Karpas-422 (cell line): ENCODE data around the gene ARHGAP35. TPM values are rescaled to one million over a fixed set of nuclear protein-coding genes. Genes with fewer than 3 reads are reported as not detected.
"Not testable (repeated sequence)": the region's sequence is repeated elsewhere in the genome, so short reads cannot be mapped to it uniquely, and the experiment has no call there.

ENCODE experiments used
- DNase-seq: peaks from one replicate; pipeline ENCODE4 v3.0.0-alpha.2; 2015
- H2AFZ ChIP-seq: fragments of 200-600 bp; sonication (generic); 2 replicates; pipeline ENCODE4 v1.6.1; 2014; ENCODE audit warnings: antibody characterized with exemption, low read length, mixed read lengths
- H3K27ac ChIP-seq: fragments of 200-600 bp; sonication (generic); 2 replicates; pipeline ENCODE4 v1.5.1; 2014; ENCODE audit warnings: mild to moderate bottlenecking, low read length, moderate library complexity
- H3K27me3 ChIP-seq: fragments of 200-600 bp; sonication (generic); 2 replicates; pipeline ENCODE4 v1.6.1; 2014; ENCODE audit warnings: low read length, mixed read lengths
- H3K36me3 ChIP-seq: fragments of 200-600 bp; sonication (generic); 2 replicates; pipeline ENCODE4 v1.6.1; 2014; ENCODE audit warnings: low read length, mixed read lengths; ENCODE audit not compliant: insufficient read depth
- H3K4me1 ChIP-seq: fragments of 200-600 bp; sonication (generic); 2 replicates; pipeline ENCODE4 v1.6.1; 2014; ENCODE audit warnings: mild to moderate bottlenecking, low read length, mixed read lengths
- H3K4me2 ChIP-seq: fragments of 200-600 bp; sonication (generic); 2 replicates; pipeline ENCODE4 v1.6.1; 2014; ENCODE audit warnings: low read length, low read depth, mild to moderate bottlenecking; ENCODE audit not compliant: poor library complexity, severe bottlenecking
- H3K4me3 ChIP-seq: fragments of 200-600 bp; sonication (generic); 2 replicates; pipeline ENCODE4 v1.5.1; 2014; ENCODE audit warnings: mild to moderate bottlenecking, antibody characterized with exemption, low read length, mixed read lengths
- H3K79me2 ChIP-seq: fragments of 200-600 bp; sonication (generic); 2 replicates; pipeline ENCODE4 v1.6.1; 2014; ENCODE audit warnings: mild to moderate bottlenecking, low read length, mixed read lengths
- H3K9ac ChIP-seq: fragments of 200-600 bp; sonication (generic); 2 replicates; pipeline ENCODE4 v1.6.0; 2014; ENCODE audit warnings: low read length
- H3K9me2 ChIP-seq: fragments of 200-600 bp; sonication (generic), shearing (Covaris generic); replicated peaks from 2 replicates; pipeline ENCODE4 v1.6.0; 2014; ENCODE audit warnings: mild to moderate bottlenecking, low read length, moderate library complexity; ENCODE audit not compliant: insufficient read depth
- H3K9me3 ChIP-seq: fragments of 300-700, 200-600 bp; sonication (generic); 2 replicates; pipeline ENCODE4 v1.6.1; 2014; ENCODE audit warnings: low read length, mixed read lengths
- H4K20me1 ChIP-seq: fragments of 200-600 bp; sonication (generic); 2 replicates; pipeline ENCODE4 v1.6.1; 2014; ENCODE audit warnings: mild to moderate bottlenecking, antibody characterized with exemption, low read length, low read depth; ENCODE audit not compliant: insufficient read depth
- total RNA-seq: library from RNA; depleted of rRNA; stranded (reverse); fragments of >200 nt; shearing (Covaris generic); gene quantifications from 2 replicates; pipeline ENCODE4 v1.2.3, GENCODE V29; 2014; ENCODE audit warnings: low replicate concordance; rRNA removed

Gene ARHGAP35
- total RNA-seq: 19.7 and 30.4 TPM in 2 replicates

- H3K9ac ChIP-seq: peak within 1 kb of the TSS; percentile 96
- H2AFZ ChIP-seq: peak within 1 kb of the TSS; percentile 63; the same call in 1 of the 2 replicates
- no peaks in the 10 kb centered on the region for H3K9me2 ChIP-seq
- peak within 1 kb of the TSS; percentile 93 for H3K4me3 ChIP-seq
- peaks cover 36% of the 10 kb centered on the region for H4K20me1 ChIP-seq
- peaks cover 53% of the 10 kb centered on the region for H3K79me2 ChIP-seq
- DNase-seq: peak; percentile 65
- peak within 1 kb of the TSS; percentile 81 for H3K4me2 ChIP-seq
- no peaks in the 10 kb centered on the region for H3K9me3 ChIP-seq
- H3K4me1 ChIP-seq: peaks cover 55% of the 10 kb centered on the region
- no peaks in the 10 kb centered on the region for H3K27me3 ChIP-seq
- H3K27ac ChIP-seq: peak within 1 kb of the TSS; percentile 93
- H3K36me3 ChIP-seq: peaks cover 5% of the 10 kb centered on the region; the same call in 1 of the 2 replicates
Observed at GRCh38 chr19:46860846-46861690, at the start of gene ARHGAP35. ARHGAP35 (plus strand) TSS chr19:46860997; CDS start chr19:46918676, 57,679 bp downstream.

DNA sequence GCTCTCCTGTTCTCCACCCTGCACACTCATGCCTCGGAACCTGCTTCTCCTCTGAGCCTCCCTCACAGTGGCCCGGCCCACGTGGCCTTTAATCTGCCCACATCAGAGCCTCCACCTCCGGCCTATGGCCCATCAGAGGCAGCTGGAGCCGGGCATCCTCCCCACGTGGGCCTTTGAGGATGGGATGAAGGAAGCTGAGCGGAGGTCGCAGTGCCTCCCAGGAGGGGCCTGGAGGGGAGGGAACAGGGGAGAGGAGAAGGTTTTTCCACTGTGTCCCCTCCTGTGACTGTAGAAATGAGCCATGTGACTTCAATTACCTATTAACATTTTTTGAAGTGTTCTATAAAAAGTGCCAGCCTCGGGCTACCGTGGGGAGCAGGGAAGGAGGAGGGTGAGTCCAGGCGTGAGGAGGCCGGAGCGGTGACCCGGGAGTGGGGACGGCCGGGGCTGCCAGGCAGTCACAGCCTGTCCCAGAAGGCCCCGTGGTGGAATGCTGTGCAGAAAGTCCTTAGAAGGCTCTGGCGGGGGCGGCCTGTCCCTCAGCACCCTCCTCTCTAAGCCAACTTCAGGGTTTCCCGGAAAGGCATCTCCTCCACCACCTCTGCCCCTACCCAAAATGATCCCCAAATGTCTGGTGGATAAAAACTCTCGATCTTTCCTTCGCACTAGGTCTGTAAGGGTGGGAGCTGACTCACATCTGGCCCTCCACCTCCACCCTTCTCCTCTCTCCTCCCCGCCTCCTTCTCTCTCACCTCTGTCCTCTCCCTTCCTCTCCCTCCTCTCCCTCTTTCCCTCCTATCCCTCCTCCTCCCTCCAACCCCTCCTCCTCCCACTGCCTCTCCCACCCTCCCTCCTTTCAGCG, 47.6 kb upstream of the ARHGAP35 start:
- no peak overlapping the region for H2AFZ ChIP-seq
- no peak overlapping the region for H3K4me2 ChIP-seq
- no peaks in the 10 kb centered on the region for H3K36me3 ChIP-seq
- H3K4me1 ChIP-seq: no peaks in the 10 kb centered on the region
- no peaks in the 10 kb centered on the region for H4K20me1 ChIP-seq
- no peaks in the 10 kb centered on the region for H3K27me3 ChIP-seq
- no peak overlapping the region for H3K4me3 ChIP-seq
- H3K79me2 ChIP-seq: no peaks in the 10 kb centered on the region
- no peak overlapping the region for H3K9ac ChIP-seq
- H3K9me3 ChIP-seq: no peaks in the 10 kb centered on the region
- H3K9me2 ChIP-seq: no peaks in the 10 kb centered on the region
- H3K27ac ChIP-seq: no peak overlapping the region
- no peak for DNase-seq

DNA sequence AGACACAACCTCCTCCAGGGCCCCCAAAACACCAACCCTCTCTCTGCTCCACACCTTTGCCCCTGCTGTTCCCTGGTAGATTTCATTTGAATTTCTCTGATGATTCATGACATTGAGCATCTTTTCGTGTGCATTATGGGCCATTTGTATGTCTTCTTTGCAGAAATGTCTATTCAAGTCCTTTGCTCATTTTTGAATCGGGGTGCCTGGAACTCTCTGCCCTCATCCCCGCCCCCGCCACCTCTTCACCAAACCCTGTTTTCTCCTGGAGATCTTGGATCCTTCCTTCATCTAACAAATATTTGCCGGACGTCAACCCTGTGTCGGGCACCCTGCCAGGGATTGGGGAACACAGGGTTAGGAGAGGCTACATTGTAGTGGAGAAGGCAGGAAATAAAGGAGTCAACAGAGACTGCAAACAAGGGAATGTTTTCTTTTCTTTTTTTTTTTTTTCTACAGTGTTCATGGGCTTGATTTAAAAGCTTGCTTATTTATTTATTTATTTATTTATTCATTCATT, 46.9 kb upstream of the ARHGAP35 start:
- no peaks in the 10 kb centered on the region for H3K36me3 ChIP-seq
- H3K9me2 ChIP-seq: no peaks in the 10 kb centered on the region
- H3K9ac ChIP-seq: no peak overlapping the region
- no peak for DNase-seq
- peaks cover 2% of the 10 kb centered on the region; the same call in 1 of the 2 replicates for H3K9me3 ChIP-seq
- no peaks in the 10 kb centered on the region for H3K79me2 ChIP-seq
- H4K20me1 ChIP-seq: no peaks in the 10 kb centered on the region
- no peak overlapping the region for H3K27ac ChIP-seq
- H2AFZ ChIP-seq: no peak overlapping the region
- H3K4me2 ChIP-seq: no peak overlapping the region
- no peaks in the 10 kb centered on the region for H3K27me3 ChIP-seq
- H3K4me3 ChIP-seq: no peak overlapping the region
- H3K4me1 ChIP-seq: no peaks in the 10 kb centered on the region

DNA sequence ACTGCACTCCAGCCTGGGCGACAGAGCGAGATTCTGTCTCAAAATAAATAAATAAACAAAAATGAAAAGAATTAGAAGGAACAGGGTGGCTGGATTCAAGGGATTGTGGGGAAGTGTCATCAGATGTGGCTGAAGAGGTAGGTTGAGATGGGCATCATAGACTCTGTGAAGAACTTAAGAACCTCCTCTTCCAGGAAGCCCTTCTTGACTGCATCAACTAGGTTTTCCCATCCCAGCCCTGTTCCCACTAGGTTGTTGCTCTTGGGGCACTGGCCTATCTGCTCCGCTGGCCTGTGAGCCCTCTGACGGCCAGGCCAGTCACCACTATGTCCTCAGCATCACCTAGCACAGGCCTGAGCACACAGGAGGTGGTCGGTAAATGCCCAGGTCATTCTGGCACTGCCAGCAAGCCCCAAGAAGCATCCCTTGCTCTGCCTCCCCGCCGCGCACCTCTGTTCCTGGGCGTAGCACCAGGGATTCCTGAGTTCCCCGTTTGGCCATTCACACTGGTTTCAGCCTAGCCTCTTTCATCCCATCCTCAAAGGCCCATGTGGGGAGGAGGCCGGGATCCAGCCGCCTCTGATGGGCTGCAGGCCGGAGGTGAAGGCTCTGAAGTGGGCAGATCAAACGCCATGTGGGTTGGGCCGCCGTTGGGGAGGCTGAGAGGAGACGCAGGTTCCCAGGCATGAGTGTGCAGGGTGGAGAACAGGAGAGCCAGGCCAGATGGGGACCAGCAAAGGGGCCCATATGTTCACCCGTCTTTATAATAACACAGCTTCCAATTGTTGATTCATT, 44.8 kb upstream of the ARHGAP35 start:
- Histone ChIP-seq H4K20me1 (no peaks in the 10 kb centered on the region), H3K9me2 (no peaks in the 10 kb centered on the region), H3K4me1 (no peaks in the 10 kb centered on the region), H3K4me2 (no peak overlapping the region), H3K79me2 (no peaks in the 10 kb centered on the region), H3K36me3 (no peaks in the 10 kb centered on the region), H3K27ac (no peak overlapping the region), H3K27me3 (no peaks in the 10 kb centered on the region), H2AFZ (no peak overlapping the region), H3K4me3 (no peak overlapping the region), H3K9me3 (peaks cover 3% of the 10 kb centered on the region; the same call in 1 of the 2 replicates), H3K9ac (no peak overlapping the region)
- no peak for DNase-seq

DNA sequence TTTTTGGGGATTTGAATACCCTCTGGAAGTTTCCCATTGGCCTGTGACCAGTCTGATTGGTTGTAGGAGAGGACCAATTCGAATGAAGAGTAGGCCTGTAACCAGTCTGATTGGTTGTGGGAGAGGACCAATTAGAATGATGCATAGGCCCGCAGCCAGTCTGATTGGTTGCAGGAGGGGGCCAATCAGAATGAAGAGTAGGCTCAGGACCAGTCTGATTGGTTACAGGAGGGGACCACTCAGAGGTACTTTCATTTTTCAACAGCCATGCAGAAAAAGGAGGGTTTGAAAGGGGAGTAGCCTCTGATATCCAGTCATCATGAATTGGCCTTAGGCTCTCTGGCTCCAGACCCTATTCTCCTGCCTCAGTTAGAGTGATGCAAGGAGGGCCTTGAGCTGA, 42.0 kb upstream of the ARHGAP35 start:
- no peaks in the 10 kb centered on the region for H3K79me2 ChIP-seq
- H3K9me3 ChIP-seq: peaks cover 3% of the 10 kb centered on the region; the same call in 1 of the 2 replicates
- no peak overlapping the region for H3K4me3 ChIP-seq
- no peak overlapping the region for H2AFZ ChIP-seq
- H3K27me3 ChIP-seq: no peaks in the 10 kb centered on the region
- DNase-seq: peak; percentile 78
- no peaks in the 10 kb centered on the region for H3K36me3 ChIP-seq
- no peak overlapping the region for H3K4me2 ChIP-seq
- no peaks in the 10 kb centered on the region for H3K9me2 ChIP-seq
- no peaks in the 10 kb centered on the region for H4K20me1 ChIP-seq
- peaks cover 8% of the 10 kb centered on the region; the same call in 1 of the 2 replicates for H3K4me1 ChIP-seq
- H3K9ac ChIP-seq: no peak overlapping the region
- no peak overlapping the region for H3K27ac ChIP-seq

GRCh38 chr19:46821512-46822409, 39.0 kb upstream of the ARHGAP35 start:
- Histone ChIP-seq H3K4me3 (no peak overlapping the region), H3K4me1 (peaks cover 8% of the 10 kb centered on the region; the same call in 1 of the 2 replicates), H3K9me3 (peaks cover 3% of the 10 kb centered on the region; the same call in 1 of the 2 replicates), H2AFZ (peak overlapping the region; percentile 84), H3K27ac (no peak overlapping the region), H3K9ac (no peak overlapping the region), H3K79me2 (no peaks in the 10 kb centered on the region), H3K9me2 (no peaks in the 10 kb centered on the region), H3K27me3 (no peaks in the 10 kb centered on the region), H3K36me3 (no peaks in the 10 kb centered on the region), H3K4me2 (peak overlapping the region; percentile 8), H4K20me1 (no peaks in the 10 kb centered on the region)
- peak; percentile 46 for DNase-seq

DNA sequence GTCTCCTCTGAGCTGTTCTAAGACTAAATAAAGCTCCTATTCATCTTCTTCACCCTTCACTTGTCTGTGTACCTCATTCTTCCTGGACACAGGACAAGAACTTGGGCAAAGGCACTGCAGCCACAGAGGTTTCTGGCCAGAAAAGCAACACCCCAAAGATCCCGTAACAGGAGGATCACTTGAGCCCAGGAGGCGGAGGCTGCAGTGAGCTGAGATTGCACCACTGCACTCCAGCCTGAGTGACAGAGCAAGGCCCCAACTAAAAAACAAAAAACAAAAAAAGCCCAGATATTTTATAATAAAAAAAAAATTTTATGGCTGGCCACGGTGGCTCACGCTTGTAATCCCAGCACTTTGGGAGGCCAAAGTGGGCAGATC, 38.4 kb upstream of the ARHGAP35 start:
- H2AFZ ChIP-seq, H3K36me3 ChIP-seq, H3K9me3 ChIP-seq, H3K4me1 ChIP-seq, H4K20me1 ChIP-seq, H3K4me2 ChIP-seq, H3K9me2 ChIP-seq, H3K9ac ChIP-seq, H3K27ac ChIP-seq, DNase-seq, H3K4me3 ChIP-seq, H3K79me2 ChIP-seq, H3K27me3 ChIP-seq: not testable (repeated sequence)
